SKM-1 (cell line): ENCODE data around the gene ZKSCAN3.
"Not testable (repeated sequence)": the region's sequence is repeated elsewhere in the genome, so short reads cannot be mapped to it uniquely, and the experiment has no call there.

ENCODE experiments used
- DNase-seq: peaks from one replicate; lab custom pipeline; 2025; ENCODE audit not compliant: unreplicated experiment; lab: John Stamatoyannopoulos, UW

ZKSCAN3 gene

DNA sequence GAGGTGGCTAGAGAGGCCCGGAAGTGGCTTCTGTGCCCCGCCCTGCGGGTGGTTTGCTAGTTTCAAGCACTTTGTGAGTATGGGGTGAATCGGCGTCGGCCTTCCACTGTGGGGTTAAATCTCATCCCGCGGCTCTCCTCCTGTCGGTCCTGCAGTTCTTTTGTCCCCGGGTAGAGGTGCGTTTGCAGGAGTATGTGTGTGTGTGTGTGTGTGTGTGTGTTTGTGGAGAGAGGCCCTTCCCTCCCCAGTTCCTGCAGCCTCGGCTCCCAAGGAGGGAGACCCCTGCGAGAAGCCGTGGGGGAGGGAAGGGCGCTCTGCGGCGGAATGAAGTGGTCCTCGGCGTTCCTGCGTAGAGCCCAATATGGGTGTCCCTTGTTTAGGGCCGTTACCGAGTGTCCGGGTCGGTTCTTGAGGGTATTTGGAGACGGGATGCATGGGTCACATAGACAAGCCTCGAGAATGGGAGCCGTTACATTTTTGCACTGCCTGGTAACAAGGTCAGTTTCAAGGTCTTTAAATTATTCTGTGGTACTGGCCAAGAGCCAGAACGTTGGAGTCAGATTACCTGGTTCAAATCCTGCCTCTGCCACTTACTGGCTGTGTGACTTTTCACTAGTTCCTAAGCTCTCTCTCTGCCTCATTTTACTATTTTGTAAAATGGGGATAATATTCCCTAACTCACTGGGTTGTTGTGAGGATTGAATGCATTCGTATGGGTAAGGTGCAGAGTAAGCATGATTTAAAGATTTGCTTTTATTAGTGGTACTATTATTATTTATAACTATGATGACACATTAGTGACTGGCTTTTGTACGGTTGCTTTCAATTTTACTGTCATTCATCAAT is at the start of gene ZKSCAN3:
ZKSCAN3 (plus strand) TSS at position 56 of the 846 bp plus-strand sequence. CDS start 9,640 bp downstream, outside the sequence.
- DNase-seq = peak; percentile 64

DNA sequence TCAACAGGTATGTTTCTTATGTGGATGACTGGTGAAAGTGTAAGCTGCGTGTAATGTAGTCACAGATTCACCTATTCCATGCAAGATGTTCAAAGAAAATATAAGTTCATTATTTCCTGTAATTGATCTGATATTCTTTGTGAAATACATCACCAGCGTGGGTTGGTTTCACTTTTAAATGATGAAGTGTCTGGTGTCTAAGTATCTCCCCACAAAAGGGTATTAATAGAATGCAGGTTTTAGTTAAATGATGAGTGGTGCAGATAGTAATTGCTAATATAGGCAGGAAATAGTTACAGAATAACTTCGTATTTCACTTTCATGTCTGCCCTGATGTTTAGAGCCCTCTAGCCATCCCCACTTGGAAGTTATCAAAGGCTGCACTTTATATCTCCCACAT is 46.2 kb upstream of the ZKSCAN3 start:
- DNase-seq = no peak

DNA sequence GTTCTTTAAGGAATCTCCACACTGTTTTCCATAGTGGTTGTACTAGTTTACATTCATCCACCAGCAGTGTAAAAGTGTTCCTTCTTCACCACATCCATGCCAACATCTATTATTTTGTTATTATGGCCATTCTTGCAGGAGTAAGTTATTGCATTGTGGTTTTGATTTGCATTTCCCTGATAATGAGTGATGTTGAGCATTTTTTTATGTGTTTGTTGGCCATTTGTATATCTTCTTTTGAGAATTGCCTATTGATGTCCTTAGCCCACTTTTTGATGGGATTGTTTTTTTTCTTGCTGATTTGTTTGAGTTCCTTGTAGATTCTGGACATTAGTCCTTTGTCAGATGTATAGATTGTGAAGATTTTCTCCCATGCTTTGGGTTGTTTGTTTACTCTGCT is 43.4 kb upstream of the ZKSCAN3 start:
- not testable (repeated sequence) for DNase-seq

DNA sequence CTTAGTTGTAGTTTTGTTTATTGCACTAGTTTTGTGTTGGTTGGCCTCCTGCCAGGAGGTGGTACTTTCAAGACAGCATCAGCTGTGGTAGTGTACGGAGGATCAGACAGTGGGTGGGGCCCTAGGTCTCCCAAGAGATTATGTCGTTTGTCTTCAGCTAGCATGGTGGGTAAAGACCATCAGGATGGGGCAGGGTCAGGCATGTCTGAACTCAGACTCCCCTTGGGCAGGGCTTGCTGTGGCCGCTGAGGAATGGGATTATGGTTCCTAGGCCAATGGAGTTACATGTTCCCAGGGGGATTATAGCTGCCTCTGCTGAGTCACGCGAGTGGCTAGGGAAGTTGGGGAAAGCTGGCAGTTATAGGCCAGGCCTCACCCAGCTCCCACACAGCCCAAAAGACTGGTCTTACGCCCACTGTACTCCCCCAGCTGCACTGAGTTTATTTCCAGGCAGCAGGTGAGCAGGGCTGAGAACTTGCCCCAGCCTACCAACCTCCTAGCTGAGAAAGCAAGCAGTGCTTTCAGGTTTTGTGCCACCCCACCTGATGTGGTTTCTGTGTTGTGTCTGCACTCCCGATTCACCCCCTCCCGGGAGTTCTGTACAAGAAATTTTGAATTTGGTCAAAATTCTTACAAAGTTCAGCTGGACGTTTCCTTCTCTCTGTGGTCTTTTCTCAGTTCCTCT is 38.5 kb upstream of the ZKSCAN3 start:
- no peak for DNase-seq

DNA sequence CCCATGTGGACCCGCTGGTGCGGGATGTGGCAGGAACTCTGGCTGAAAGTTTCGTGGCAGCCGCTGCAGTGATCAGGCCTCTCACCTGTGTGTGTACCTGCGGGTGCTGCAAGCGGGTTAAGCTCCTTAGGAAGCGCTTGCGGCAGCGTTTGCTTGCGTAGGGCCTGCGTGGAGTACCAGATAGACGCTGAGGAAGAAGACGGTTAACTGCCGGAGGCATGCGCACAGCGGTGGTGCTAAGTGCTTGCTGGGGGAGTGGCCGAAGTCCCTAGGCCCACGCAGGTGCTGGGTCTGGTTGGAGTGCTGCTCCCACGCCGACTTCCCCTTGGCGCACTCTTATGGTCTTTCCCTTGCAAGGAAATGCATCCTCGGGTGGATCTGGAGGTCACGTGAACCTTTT is 36.8 kb upstream of the ZKSCAN3 start:
- no peak for DNase-seq

DNA sequence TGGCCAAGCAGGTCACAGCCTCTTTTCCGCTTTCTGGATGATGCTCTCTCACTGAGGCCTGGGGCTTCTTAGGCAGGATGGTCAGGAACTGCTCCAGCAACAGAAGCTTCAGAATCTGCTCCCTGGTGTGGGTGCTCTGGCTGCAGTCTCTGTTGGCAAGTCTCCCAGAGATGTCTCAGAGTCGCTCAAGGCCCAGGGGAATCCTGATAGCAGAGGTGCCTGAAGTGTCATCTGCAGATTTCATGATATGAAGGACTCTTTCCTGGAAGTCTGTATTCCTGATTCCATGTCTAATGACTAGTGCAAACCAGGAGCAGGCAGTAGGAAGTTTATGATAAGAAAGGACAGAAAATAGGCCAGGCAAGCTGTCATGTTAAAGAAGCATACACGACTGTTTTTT is 34.1 kb upstream of the ZKSCAN3 start:
- DNase-seq = no peak

DNA sequence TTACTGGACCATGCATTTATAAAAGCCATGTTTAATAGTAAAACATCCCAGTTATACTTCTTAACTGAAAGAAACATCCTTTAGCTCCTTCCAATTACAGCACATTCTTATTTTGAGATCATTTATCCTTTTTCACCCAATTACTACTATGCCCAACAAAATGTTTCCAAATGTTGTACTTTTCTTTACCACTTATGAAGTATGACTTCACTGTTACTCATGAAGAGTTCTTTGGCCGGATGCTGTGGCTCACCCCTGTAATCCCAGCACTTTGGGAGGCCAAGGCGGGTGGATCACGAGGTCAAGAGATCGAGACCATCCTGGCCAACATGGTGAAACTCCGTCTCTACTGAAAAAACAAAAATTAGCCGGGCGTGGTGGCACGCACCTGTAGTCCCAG is 31.9 kb upstream of the ZKSCAN3 start:
- DNase-seq = not testable (repeated sequence)

DNA sequence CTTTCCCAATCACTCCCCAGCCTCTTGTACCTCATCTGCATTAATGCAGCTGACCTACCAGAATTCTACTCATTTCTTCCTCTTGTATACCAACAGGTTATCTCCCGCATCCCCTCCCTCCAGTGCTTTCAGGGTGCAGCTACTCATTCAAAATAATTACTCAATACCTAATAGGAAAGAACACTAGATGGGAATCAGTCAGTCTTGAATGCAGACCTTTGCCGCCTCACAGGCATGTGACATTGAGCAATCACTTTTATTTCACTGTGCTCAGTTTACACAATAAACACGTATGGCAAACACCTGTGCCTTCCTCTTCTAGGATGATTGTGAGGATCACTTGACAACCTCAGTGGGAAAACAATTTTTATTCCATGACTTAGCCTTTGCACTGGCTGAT is 27.1 kb upstream of the ZKSCAN3 start:
- no peak for DNase-seq

DNA sequence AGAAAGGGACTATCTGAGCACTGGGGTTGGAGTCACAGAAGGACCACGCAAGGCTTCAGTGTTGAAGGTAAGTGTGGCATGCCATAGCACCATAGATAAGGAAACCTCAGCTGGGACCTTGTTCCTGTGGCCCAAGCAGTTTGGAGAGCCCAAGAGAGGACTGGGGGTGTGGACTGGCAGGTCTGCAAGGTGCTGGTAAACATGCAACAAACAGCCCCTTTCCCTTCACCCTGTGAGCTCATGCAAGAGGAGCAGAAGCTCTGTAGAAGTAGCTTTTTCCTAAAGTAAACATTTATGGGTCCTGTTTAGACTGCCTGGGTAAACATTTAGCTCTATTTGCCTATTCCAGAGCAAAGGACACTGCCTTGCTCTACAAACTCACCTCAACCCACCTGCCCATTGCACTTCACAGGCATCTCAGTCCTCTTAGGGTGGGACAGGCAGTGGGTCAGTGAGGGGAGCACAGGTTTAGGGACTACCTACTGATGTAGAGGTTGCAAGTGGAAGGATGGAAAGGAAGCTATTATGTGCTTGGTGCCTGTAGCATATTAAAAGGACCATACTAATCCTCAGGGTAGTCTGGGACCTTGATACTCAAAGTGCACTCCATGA is 25.8 kb upstream of the ZKSCAN3 start:
- no peak for DNase-seq

DNA sequence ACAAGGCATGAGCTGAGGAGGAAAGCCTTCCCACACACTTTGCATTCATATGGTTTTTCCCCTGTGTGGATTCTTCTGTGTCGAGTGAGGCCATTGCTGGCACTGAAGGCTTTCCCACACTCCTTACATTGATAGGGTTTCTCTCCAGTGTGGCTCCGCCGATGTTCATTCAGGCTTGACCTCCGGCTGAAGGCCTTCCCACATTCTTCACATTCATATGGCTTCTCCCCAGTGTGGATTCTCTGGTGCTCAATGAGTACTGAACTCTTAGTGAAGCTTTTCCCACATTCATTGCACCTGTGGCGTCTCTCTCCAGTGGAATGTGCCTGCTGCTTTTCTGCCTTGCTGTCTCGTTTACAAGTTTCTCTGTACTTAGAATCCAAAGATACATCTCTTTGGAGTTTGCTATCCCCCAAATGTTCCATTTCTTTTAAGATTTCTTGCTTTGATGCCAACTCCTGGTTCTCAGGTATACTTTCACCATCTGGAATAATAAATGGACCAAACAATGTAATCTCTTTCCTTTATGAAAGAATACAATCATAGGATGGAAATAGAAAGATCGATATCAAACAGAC is 23.3 kb upstream of the ZKSCAN3 start:
- no peak for DNase-seq

DNA sequence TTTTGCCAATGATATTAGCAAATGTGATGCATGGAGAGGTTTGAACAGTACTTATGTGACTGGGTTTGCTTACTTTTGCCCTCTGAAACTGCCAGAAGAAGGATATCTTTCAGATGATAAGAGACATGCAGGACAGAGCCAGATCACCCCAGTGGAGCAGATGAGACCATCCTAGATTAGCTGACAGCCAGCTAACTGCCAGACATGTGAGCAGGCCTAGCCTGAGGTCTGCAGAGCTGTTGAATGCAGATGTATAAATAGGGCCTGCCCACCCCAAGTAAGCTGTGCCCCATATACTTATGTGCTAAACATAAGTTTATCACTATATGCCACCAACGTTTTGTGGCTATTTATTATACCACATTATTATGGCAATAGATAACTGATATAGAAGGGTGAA is 19.7 kb upstream of the ZKSCAN3 start:
- DNase-seq = no peak

DNA sequence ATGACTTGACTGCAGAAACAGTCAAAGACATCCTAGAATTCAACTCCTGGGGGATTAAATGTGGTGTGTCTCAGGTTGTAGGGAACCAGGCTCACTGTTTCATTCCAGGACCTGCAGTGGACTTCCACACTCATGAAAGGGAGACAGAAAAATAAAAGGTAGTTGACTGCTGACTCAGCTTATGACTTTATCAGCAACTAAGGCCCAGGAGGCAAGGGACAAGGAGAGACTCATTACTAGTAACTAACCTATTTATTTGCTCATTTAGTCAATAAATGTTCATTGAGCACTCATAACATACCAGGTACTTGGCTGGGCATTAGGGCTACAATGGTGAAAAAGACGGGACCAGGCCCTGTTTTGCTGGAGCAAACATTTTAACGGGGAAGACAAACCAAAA is 16.7 kb upstream of the ZKSCAN3 start:
- DNase-seq = no peak

DNA sequence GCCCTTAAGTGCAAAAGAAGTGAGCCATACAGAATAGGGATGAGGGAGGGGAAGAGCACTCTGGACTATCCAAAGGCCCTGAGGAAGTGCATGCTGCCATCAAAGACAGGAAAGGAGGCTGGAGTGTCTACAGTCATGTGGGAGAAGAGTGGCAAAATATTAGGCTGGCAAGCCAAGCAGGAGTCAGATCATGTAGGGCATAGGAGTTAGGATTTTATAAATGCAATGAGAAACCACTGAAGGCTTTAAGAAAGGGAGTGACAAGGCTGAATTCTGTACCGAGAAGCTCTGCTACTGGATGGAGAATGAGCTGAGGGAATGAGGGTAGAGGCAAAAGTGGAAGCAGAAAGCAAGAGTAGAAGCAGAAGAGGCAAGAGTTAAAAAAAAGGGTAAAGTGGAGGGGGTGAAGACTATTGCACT is 16.1 kb upstream of the ZKSCAN3 start:
- no peak for DNase-seq

DNA sequence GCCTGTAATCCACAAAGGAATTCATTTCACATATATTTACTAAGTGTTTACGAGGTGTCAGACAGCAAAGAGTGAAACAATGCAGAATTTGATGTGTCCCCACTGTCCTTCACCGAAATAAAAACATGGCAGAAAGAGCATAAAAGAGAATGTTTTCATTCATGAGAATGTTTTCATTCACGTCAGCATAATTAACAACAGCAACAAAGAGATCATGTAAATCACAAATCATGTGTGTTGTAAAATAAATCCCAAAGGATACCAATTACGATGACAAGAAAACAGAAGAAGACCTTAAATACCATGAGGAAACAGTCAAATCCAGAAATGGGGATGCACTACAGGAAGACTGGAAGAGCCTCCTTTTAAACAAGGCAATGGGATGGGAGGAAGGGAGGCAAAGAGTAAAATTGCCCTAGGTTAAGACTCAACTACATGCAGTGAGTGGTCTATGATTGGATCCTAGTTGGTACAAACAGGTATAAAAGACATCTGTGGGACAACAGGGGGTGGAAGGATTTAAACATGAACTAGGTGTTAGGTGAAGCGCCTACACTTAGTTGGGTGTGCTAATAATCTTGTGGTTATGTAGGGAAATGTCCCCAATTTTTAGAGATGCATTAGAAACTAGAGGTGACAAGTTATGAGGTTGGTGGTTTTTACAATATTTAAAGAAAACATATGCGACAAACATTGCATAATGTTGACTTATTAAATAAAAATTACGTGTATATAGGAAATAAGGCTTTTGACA is 15.3 kb upstream of the ZKSCAN3 start:
- no peak for DNase-seq

DNA sequence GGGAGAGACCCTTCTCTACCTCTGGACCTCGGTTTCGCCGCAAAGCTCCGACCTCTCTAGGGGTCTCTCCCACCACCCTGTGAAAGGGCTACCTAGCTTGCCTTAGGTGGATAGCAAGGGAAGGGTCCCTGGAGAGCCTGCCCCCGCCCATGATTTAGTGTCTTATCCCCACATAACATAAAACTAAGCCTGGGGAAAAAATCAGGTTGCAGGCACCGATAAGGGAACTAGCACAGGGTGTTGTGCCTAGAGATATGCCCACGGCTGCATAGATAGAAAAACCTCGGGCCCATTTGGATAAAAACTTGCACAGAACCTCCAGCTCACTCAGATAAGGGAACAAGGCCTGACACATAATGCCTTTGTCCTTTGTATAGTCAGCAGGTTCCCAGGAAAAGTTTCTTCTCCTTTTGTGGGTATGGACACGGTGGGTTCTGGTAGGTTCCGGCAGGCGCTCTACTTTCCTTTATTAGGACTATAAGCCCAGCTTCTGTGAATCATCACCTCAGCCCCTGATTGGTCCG is 14.6 kb upstream of the ZKSCAN3 start:
- DNase-seq = no peak

DNA sequence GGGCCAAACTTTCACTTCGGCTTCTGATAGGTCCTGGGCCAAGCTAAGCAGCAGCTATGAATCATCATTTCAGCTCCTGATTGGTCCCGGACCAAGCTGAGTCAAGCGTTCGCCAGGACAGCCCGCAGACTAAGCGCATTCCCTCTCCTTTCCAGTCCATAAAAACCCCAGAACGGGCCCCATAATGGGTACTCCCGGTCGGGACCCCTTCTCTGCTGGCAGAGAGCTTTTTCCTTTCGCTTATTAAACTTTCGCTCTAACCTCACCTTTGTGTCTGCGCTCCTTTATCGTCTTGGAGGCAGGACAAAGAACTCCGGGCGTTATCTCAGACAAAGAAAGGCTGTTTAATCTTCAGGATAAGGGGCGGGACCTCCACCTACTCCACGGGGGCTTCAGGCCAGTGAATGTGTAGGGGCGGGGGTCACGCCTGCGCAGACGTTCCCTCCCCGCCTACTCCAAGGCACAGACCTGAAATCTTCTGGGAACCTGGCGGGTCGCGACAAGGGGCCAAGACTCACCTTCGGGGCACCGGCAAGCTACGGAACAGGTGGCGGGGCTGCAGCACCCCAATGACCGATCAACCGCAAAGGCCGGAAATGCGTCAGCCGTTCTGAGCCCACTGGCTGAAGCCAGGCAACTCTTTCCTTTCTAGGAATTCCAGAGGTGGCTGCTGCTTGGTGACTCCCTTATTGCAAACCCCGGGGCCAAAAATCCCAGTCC is 14.0 kb upstream of the ZKSCAN3 start, which contains the start of gene ZSCAN31:
ZSCAN31 (minus strand) TSS at position 585 of the 720 bp plus-strand sequence. CDS start 6,465 bp downstream, outside the sequence.
- DNase-seq = peak; percentile 84

DNA sequence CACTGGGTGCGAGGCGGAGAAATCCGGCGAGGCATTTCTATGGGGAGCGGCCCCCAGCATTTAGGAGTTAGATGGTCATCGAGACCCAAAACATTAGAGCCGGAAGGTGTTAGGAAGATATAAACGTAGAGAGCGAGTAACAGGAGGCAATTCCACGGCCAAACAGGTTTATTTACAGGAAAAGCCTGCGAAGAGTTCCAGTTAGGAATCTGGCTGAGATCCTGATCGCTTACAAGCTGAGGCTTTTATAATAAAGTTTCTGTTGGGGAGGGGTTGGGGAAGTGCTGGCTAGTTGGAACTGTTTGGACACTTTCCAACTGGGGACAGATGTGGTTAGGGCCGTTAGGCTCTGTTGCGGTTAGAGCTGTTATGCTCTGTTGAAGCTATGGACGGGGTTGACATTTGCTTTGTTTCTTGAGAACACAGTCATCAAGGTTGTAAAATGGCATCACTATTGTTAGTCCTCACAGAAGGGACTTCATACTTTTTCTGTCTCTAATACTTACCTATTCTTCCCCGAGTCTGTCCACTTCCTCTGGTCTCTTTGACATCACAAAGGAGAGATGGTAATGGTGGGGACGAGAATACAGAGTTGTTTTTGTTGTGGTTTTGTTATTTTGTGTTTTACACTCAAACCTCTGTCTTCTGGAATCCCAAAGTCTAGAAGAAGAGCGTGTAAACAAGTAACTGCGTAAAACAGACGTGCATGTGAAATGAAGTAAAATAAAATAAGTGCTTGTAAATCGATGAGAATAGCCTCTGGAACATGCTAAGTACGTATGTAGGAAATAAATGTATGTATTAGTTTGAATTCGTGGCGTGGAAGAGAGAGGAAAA is 13.2 kb upstream of the ZKSCAN3 start:
- peak; percentile 76 for DNase-seq

DNA sequence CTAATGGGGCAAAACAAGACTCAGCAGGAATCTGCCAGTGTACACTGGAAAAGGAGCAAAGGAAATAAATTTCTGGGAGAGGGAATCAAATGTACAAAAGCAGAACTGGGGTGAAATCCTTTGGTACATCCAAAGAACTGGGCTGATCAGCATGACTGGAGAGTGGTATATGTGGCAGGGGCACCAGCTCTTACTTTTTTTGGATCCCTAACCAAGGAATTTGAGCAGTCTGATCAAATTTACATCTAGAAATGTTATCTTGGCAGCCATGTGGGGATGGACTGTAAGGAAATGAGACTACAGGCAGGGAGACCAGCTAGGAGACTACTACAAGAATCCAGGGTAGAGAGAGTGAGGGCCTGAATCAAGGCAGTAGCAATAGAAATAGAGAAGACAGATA is 12.6 kb upstream of the ZKSCAN3 start:
- no peak for DNase-seq
